GM10266 (cell line): ENCODE results near the gene MCEMP1.

Experiments
- DNase-seq: peaks from one replicate; pipeline ENCODE4 v3.0.0; 2012; ENCODE audit errors: extremely low spot score
- TF ChIP-seq, protein P1 (sequence below): IDR thresholded peaks from 2 replicates; pipeline ENCODE4 v1.5.1; 2012; ENCODE audit warnings: mild to moderate bottlenecking, low read depth; ENCODE audit not compliant: control insufficient read depth, insufficient read depth; ENCODE audit errors: missing control alignments

MCEMP1 gene

DNA sequence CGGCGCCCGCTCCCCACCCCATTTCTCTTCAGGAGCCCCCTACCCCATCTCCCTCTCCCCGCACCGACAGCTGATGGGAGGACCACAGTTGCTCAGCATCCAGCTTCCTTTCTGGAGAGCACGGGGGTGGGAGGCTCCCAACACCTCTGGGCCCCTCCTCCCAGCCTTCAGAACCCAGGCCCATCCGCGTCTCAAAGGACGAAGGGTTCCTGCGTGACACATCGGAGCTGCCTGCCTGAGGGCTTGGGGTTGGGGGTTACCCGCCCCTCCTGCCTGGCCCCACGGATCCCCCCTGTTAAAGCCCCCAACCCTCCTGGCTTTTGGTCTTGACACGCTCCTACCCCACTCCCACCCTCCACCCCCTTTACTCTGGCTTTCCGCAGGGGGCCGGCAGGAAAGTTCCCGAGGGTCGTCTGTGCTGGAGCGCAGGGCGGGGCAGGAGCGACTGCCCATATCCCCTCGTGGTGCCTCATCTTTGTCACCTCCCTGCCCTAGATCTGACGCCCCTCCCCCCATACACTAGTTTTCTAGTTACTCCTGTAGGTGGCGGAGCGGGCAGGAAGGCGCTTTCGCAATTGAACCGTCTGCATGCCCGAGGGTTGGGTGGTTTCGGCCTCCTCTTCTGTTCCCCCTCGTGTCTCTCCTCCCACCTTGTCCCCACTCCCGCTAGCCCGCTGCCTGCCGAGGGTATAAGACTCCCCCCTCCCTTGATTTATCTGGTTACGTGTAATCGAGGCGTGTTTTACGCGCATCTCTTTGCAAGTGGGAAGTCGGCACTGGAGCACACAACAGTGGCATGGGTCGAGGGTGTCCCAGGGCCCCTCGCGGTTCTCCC is 4.7 kb downstream of the MCEMP1 start:
- peak; percentile 94 for DNase-seq

DNA sequence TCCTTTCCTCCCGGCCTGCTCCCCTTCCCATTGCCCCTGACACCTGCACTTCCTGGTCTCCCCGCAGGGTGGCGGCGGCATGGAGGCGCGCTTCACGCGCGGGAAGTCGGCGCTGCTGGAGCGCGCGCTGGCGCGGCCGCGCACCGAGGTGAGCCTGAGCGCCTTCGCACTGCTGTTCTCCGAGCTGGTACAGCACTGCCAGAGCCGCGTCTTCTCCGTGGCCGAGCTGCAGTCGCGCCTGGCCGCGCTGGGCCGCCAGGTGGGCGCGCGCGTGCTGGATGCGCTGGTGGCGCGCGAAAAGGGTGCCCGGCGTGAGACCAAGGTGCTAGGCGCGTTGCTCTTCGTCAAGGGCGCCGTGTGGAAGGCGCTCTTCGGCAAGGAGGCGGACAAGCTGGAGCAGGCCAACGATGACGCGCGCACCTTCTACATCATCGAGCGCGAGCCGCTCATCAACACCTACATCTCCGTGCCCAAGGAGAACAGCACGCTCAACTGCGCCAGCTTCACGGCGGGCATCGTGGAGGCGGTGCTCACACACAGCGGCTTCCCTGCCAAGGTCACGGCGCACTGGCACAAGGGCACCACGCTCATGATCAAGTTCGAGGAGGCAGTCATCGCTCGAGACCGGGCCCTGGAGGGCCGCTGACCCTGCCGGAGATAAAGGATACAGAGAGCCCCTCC is 5.4 kb downstream of the MCEMP1 start:
- no peak for DNase-seq
- TF ChIP-seq, protein P1, sequence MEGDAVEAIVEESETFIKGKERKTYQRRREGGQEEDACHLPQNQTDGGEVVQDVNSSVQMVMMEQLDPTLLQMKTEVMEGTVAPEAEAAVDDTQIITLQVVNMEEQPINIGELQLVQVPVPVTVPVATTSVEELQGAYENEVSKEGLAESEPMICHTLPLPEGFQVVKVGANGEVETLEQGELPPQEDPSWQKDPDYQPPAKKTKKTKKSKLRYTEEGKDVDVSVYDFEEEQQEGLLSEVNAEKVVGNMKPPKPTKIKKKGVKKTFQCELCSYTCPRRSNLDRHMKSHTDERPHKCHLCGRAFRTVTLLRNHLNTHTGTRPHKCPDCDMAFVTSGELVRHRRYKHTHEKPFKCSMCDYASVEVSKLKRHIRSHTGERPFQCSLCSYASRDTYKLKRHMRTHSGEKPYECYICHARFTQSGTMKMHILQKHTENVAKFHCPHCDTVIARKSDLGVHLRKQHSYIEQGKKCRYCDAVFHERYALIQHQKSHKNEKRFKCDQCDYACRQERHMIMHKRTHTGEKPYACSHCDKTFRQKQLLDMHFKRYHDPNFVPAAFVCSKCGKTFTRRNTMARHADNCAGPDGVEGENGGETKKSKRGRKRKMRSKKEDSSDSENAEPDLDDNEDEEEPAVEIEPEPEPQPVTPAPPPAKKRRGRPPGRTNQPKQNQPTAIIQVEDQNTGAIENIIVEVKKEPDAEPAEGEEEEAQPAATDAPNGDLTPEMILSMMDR: no peak

More for the DNA sequence above, 4.7 kb downstream of the MCEMP1 start:
- TF ChIP-seq, protein P1: peak; percentile 63

DNA sequence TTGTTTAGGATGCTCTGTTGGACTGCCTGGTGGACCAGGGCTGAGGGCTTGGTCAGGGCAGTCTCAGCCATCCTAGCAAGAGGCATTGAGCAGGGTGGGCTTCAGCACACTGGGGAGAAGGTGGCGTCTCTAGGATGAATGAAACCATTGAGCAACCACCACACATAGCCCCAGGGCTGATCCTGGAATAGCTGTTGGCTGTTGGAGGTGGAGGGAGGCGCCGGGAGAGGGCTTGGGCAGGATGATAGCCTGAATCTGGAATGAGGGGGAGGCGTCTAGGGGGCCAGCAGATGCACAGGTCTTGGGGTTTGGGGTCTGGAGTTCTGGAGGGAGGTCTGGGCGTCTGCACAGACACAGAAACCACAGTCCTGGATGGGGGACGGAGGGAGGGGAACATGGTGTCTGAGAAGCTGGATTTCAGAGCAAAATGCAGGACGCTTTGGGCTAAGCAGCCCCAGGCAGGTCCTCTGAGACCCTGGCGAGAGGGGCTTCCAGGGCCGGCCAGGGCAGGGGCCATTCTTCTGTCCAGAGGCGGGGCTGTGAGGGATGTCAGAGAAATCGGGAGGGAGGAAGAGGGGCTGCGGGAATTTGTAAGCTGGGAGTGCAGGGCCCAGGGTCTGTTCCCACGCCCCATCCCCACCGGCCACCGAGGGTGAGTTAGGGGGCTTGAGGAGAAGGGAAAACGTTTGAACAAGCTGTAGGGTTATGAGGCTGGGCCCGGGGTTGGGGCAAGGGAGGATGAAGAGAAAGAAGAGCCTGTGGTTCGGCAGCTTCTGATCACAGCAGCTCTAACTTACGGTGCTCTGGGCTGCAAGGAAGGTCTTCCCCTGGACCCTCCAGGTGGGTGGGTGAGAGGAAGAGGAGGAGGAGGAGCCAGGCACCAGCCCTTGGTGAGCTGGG is 8.9 kb downstream of the MCEMP1 start:
- TF ChIP-seq, protein P1: no peak
- no peak for DNase-seq

DNA sequence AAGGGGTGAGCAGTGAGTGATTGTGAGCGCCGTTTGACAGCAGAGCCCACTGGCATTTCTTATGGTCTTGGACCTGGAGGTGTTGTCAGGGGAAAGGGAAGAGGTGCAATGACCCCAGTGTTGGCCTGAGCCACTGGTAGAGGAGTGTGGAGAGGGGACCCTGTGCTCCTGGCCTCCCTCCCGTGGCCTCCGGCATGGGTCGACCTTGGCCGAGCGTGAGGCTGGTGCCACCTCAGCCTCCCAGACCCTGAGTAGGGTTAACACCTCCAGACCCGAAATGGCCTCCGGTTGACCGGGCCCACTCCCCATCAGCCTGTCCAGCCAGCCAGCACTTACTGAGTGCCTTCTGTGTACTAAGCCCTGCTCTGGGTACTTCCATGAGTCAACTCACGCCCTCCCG is 10.3 kb downstream of the MCEMP1 start:
- TF ChIP-seq, protein P1: no peak
- no peak for DNase-seq

DNA sequence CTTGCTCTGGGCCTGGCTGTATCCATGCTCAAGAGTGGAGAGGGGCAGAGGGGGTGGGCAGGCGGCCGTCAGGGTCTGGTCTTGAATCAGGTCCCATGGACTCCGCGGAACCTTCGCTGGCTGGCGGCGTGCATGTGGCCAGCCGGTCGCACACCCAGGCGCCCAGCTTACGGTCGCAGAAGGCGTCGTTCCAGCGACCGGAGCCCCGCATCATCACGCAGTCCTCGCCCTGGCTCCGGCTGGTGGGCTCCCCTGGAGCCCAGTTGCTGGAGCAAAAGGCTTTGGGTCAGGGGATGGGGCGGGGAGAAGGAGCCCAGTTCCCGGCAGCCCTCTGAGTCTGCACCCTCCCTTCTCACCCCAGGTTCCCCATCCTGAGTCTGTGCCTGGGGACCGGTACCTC is 12.3 kb downstream of the MCEMP1 start:
- no peak for DNase-seq
- TF ChIP-seq, protein P1: no peak

DNA sequence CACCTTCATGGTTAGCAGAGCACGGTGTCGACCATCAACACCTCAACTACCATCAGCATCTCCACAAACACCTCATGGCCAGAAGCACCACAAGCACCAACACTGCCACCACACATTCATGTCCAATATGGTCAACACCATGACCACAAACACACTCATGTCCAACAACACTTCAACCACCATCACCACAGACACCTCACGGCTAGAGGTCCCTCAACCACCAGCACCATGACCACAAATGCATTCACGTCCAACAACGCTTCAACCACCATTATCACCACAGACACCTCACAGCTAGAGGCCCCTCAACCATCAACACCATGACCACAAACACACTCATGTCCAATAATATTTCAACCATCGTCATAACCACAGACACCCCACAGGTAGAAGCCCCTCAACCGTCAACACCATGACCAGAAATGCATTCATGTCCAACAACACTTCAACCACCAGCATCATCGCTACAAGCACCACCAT is 13.9 kb downstream of the MCEMP1 start:
- no peak for DNase-seq
- TF ChIP-seq, protein P1: no peak
